ENCODE results near the gene GLT8D1. TPM values are rescaled to one million over a fixed set of nuclear protein-coding genes. Genes with fewer than 3 reads are reported as not detected.

GLT8D1 gene
- total and polyA plus RNA-seq, 2 of the 13 experiments (the other 11 are each of a cell fraction or from before 2014, with no cell fraction given), result 110 to 121 TPM

- TF ChIP-seq AFF4 (CRISPR knock-in tag; IDR thresholded peaks at IDR 0.05) (no peak), AGO1 (IDR thresholded peaks at IDR 0.05; ENCODE audit: low read depth, low read length, poor library complexity, severe bottlenecking) (no peak), KLF6 (CRISPR knock-in tag; IDR thresholded peaks at IDR 0.05) (peak; percentile 52; the same call in 1 of the 2 replicates), ZNF407 (CRISPR knock-in tag; IDR thresholded peaks at IDR 0.05; ENCODE audit: not compliant biosample characterization) (peak; percentile 54), MAFK (conservative IDR thresholded peaks at IDR 0.05 in 1 of 2, IDR thresholded peaks at IDR 0.05 in 1 of 2; ENCODE audit: low read length in 2 of 2) (no peak), ZNF33A (CRISPR knock-in tag; IDR thresholded peaks at IDR 0.05; ENCODE audit: borderline replicate concordance) (0 out of 2 replicates have a peak, but pooled peaks have one; percentile 75), TFE3 (CRISPR knock-in tag; IDR thresholded peaks at IDR 0.05) (peak; percentile 46; the same call in 1 of the 2 replicates), ZNF572 (CRISPR knock-in tag; IDR thresholded peaks at IDR 0.05) (0 out of 2 replicates have a peak, but pooled peaks have one; percentile 75), HOXA7 (CRISPR knock-in tag; IDR thresholded peaks at IDR 0.05) (no peak), HOMEZ (CRISPR knock-in tag; IDR thresholded peaks at IDR 0.05; ENCODE audit: low read depth) (no peak)
Measured at GRCh38 chr3:52705688-52706686, at the start of gene GLT8D1, which contains the start of gene SPCS1 (continued).

Measured in HepG2 (cell line).